GM10847 (cell line): ENCODE measurements around the gene CNTN1.

Experiments
- POLR2A ChIP-seq: IDR thresholded peaks from 2 replicates; pipeline ENCODE4 v1.6.1; 2011; ENCODE audit not compliant: insufficient read length; ENCODE audit errors: extremely low read depth

CNTN1 gene

DNA sequence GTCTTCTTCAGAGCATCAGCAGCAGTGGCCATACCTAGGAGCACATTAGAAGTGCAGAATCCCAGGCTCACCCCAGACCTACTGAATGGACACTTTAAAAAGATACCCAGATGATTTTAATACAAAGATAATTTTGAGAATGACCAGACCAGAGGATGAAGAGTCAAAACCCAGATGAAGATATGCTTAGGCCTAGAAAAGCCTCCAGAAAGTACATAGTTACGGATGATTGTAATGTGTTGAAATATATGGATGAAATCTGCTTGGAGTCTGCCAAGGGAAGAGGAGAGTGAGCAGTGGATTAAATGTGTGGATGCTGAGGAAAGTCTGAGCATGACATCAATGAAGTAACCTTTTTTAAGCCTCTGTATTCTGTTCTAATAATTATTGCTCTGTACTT, 245.7 kb downstream of the CNTN1 start:
- TF ChIP-seq POLR2A = no peak

DNA sequence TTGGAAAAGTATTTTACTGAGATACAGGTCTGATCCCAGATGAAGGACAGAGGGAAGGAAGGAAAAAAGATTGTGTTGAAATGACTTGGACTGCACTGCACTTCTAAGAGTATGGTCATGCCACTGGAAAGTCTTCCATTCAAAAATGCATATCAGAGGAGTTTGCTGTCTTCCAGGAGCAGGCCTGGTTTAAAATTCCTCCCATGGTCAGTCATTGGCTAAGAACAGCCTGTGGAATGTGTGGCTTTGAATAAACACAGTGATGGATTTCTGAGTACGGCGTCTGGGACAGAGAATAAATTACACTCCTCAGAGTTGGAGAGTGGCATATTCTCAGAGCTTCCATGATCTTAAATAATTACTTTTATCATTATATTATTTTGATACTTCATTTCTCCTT, 250.1 kb downstream of the CNTN1 start:
- no peak for TF ChIP-seq POLR2A

GRCh38 chr12:40945772-40946171, 253.5 kb downstream of the CNTN1 start:
- no peak for TF ChIP-seq POLR2A

GRCh38 chr12:40946612-40947194, 254.5 kb downstream of the CNTN1 start:
- TF ChIP-seq POLR2A = no peak

- TF ChIP-seq POLR2A = no peak
Measured at GRCh38 chr12:40947797-40948196, 255.6 kb downstream of the CNTN1 start.

DNA sequence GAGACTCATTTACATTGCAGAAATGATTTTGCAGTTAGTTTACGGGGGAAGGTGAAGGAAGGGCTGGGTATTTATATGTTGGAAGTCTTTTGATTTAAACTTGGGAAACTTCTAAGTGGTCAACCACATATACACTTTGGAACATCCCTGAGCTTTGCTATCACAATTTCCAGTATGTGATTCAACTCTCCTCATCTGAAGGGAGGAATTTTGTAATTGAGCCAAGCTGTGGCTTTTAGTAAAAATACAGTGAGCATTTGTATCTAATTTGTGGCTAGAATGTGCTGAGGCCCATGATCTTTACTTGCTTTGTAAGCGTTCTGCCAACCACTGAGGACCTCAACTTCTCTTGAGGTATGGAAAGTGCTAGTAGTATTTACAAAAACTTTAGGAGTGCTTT, 260.8 kb downstream of the CNTN1 start:
- no peak for TF ChIP-seq POLR2A

GRCh38 chr12:40957417-40957816, 265.2 kb downstream of the CNTN1 start:
- TF ChIP-seq POLR2A = no peak

DNA sequence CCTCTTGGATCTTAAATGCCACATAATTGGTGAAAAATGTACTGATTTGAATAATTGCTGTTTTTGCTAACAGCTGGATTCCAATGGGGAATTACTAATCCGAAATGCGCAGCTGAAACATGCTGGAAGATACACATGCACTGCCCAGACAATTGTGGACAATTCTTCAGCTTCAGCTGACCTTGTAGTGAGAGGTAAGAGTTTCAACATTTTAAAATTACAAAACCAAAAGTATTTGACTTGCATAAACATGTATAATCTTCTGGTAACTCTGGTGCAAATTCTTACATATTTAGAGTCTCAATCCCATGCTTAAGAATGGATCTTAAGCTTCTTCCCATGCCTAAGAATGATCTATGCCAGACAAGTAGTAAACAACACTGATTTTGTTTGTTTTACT, 266.8 kb downstream of the CNTN1 start:
- no peak for TF ChIP-seq POLR2A

GRCh38 chr12:40963751-40964150, 271.5 kb downstream of the CNTN1 start:
- TF ChIP-seq POLR2A = no peak

- TF ChIP-seq POLR2A = no peak
Measured at GRCh38 chr12:40969796-40970195, 277.6 kb downstream of the CNTN1 start.

- TF ChIP-seq POLR2A = no peak
Measured at GRCh38 chr12:40970320-40970907, 278.2 kb downstream of the CNTN1 start.

GRCh38 chr12:40971911-40972310, 279.7 kb downstream of the CNTN1 start:
- no peak for TF ChIP-seq POLR2A

GRCh38 chr12:40976546-40976945, 284.3 kb downstream of the CNTN1 start:
- no peak for TF ChIP-seq POLR2A

- no peak for TF ChIP-seq POLR2A
Measured at GRCh38 chr12:40980427-40980961, 288.3 kb downstream of the CNTN1 start.

DNA sequence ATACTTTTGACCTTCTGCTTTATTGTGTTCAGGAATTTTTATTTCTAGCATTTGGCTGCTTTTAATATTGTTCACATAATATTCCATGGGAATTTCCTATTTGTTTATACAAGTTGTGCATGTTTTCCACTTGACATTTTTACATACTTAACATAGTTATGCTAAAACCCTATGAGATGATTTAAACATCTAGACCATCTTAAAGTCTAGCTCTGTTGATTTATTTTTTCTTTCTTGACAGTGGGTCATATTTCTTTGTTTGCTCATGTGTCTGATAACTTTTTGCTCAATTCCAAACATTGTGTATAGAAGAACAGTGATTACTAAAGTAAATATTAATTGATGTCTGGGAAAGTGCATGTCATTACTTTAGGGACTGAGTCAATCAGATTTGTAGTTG, 293.8 kb downstream of the CNTN1 start:
- no peak for TF ChIP-seq POLR2A

GRCh38 chr12:40988355-40988754, 296.1 kb downstream of the CNTN1 start:
- TF ChIP-seq POLR2A = no peak

GRCh38 chr12:40988824-40989223, 296.6 kb downstream of the CNTN1 start:
- no peak for TF ChIP-seq POLR2A
